Measurements from ENCODE around the gene DENND5B. TPM values are rescaled to one million over a fixed set of nuclear protein-coding genes. Genes with fewer than 3 reads are reported as not detected.

The DENND5B gene
- total RNA-seq, 1 donor: 18.8 TPM

GRCh38 chr12:31588976-31589375 lies 2.0 kb downstream of the DENND5B start:
- no peak for TF ChIP-seq CTCF (IDR thresholded peaks at IDR 0.05; ENCODE audit: extremely low read depth, low read depth, low read length)
- DNase-seq (ENCODE audit: insufficient read length, low spot score, missing footprints): peak; percentile 32
- H4K20me1 ChIP-seq (ENCODE audit: insufficient read depth, low read length): peaks cover 3% of the 10 kb centered on the region
- peak overlapping the region; percentile 84 for H3K4me3 ChIP-seq (ENCODE audit: insufficient read depth, low read length)
- peaks cover 3% of the 10 kb centered on the region for H3K36me3 ChIP-seq (ENCODE audit: insufficient read depth, low read length)
- peaks cover 26% of the 10 kb centered on the region for H3K4me1 ChIP-seq (ENCODE audit: insufficient read depth, low read length)
- H3K27ac ChIP-seq (ENCODE audit: low read depth, low read length): peak overlapping the region; percentile 85
- no peaks in the 10 kb centered on the region for H3K9me3 ChIP-seq (ENCODE audit: low read depth, low read length)
- peak overlapping the region; percentile 95 for H3K4me2 ChIP-seq (ENCODE audit: insufficient read depth, low read length)
- peaks cover 55% of the 10 kb centered on the region for H3K79me2 ChIP-seq (ENCODE audit: insufficient read depth, low read length)
- no peaks in the 10 kb centered on the region for H3K27me3 ChIP-seq (ENCODE audit: insufficient read depth, low read length)
- H2AFZ ChIP-seq (ENCODE audit: low read length): peak overlapping the region; percentile 0

GRCh38 chr12:31586728-31587127 lies 4.2 kb downstream of the DENND5B start:
- H3K27ac ChIP-seq (ENCODE audit: low read depth, low read length): no peak overlapping the region
- H3K4me3 ChIP-seq (ENCODE audit: insufficient read depth, low read length): no peak overlapping the region
- no peaks in the 10 kb centered on the region for H3K9me3 ChIP-seq (ENCODE audit: low read depth, low read length)
- peaks cover 3% of the 10 kb centered on the region for H3K36me3 ChIP-seq (ENCODE audit: insufficient read depth, low read length)
- no peak overlapping the region for H2AFZ ChIP-seq (ENCODE audit: low read length)
- no peak for TF ChIP-seq CTCF (IDR thresholded peaks at IDR 0.05; ENCODE audit: extremely low read depth, low read depth, low read length)
- peaks cover 71% of the 10 kb centered on the region for H3K79me2 ChIP-seq (ENCODE audit: insufficient read depth, low read length)
- no peak overlapping the region for H3K4me2 ChIP-seq (ENCODE audit: insufficient read depth, low read length)
- peaks cover 35% of the 10 kb centered on the region for H3K4me1 ChIP-seq (ENCODE audit: insufficient read depth, low read length)
- no peak for DNase-seq (ENCODE audit: insufficient read length, low spot score, missing footprints)
- peaks cover 3% of the 10 kb centered on the region for H4K20me1 ChIP-seq (ENCODE audit: insufficient read depth, low read length)
- H3K27me3 ChIP-seq (ENCODE audit: insufficient read depth, low read length): no peaks in the 10 kb centered on the region

- no peak overlapping the region for H3K27ac ChIP-seq (ENCODE audit: low read depth, low read length)
- H3K4me1 ChIP-seq (ENCODE audit: insufficient read depth, low read length): peaks cover 31% of the 10 kb centered on the region
Measured at GRCh38 chr12:31585895-31586294, 5.0 kb downstream of the DENND5B start.

GRCh38 chr12:31585271-31585670 lies 5.7 kb downstream of the DENND5B start:
- Histone ChIP-seq H3K36me3 (ENCODE audit: insufficient read depth, low read length) (peaks cover 3% of the 10 kb centered on the region), H3K27ac (ENCODE audit: low read depth, low read length) (peak overlapping the region; percentile 40), H3K4me1 (ENCODE audit: insufficient read depth, low read length) (peaks cover 31% of the 10 kb centered on the region), H3K9me3 (ENCODE audit: low read depth, low read length) (no peaks in the 10 kb centered on the region), H3K79me2 (ENCODE audit: insufficient read depth, low read length) (peaks cover 84% of the 10 kb centered on the region), H2AFZ (ENCODE audit: low read length) (peak overlapping the region; percentile 23), H3K4me2 (ENCODE audit: insufficient read depth, low read length) (peak overlapping the region; percentile 53), H3K4me3 (ENCODE audit: insufficient read depth, low read length) (no peak overlapping the region), H4K20me1 (ENCODE audit: insufficient read depth, low read length) (peaks cover 3% of the 10 kb centered on the region), H3K27me3 (ENCODE audit: insufficient read depth, low read length) (no peaks in the 10 kb centered on the region)
- peak; percentile 82 for DNase-seq (ENCODE audit: insufficient read length, low spot score, missing footprints)
- no peak for TF ChIP-seq CTCF (IDR thresholded peaks at IDR 0.05; ENCODE audit: extremely low read depth, low read depth, low read length)

More at GRCh38 chr12:31585895-31586294, 5.0 kb downstream of the DENND5B start:
- no peaks in the 10 kb centered on the region for H3K27me3 ChIP-seq (ENCODE audit: insufficient read depth, low read length)
- H3K4me3 ChIP-seq (ENCODE audit: insufficient read depth, low read length): no peak overlapping the region
- H3K36me3 ChIP-seq (ENCODE audit: insufficient read depth, low read length): peaks cover 3% of the 10 kb centered on the region
- no peak overlapping the region for H3K4me2 ChIP-seq (ENCODE audit: insufficient read depth, low read length)
- no peaks in the 10 kb centered on the region for H3K9me3 ChIP-seq (ENCODE audit: low read depth, low read length)
- H2AFZ ChIP-seq (ENCODE audit: low read length): no peak overlapping the region
- H3K79me2 ChIP-seq (ENCODE audit: insufficient read depth, low read length): peaks cover 79% of the 10 kb centered on the region
- TF ChIP-seq CTCF (IDR thresholded peaks at IDR 0.05; ENCODE audit: extremely low read depth, low read depth, low read length): no peak
- H4K20me1 ChIP-seq (ENCODE audit: insufficient read depth, low read length): peaks cover 3% of the 10 kb centered on the region
- DNase-seq (ENCODE audit: insufficient read length, low spot score, missing footprints): no peak
